ENCODE measurements around the gene NOMO2. TPM values are rescaled to one million over a fixed set of nuclear protein-coding genes. Genes with fewer than 3 reads are reported as not detected.
A peak's percentile ranks its signal among the peaks of the same experiment; 100 is the strongest.
"Not testable (repeated sequence)": the region's sequence is repeated elsewhere in the genome, so short reads cannot be mapped to it uniquely, and the experiment has no call there.

NOMO2 gene
- total RNA-seq, 1 donor from 2014 or later, result 74.4 TPM

GRCh38 chr16:18521445-18522181 is 40.3 kb downstream of the NOMO2 start:
- ATAC-seq, result not testable (repeated sequence)

- ATAC-seq, result not testable (repeated sequence)
Observed at GRCh38 chr16:18518536-18519283, 43.2 kb downstream of the NOMO2 start.

DNA sequence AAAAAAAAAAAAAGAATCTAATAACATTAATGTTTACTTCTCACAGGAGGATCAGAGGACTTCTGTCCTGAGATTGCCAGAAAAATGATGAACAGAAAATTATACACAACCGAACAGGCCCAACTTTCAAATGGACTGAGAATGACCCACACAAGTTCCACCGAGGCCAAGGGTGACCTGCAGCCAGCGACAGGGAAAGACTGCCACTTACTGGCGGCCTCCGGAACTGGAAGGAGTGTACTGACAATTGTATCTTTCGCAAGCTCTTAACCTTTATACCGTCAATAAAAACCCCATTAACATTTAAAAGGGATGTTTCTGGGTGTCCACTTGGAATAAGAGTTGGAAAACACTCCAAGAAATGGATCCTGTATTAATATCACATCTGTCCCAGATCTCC is 63.5 kb downstream of the NOMO2 start:
- ATAC-seq, result peak; percentile 56

GRCh38 chr16:18497032-18497431 is 64.9 kb downstream of the NOMO2 start:
- peak; percentile 73 for ATAC-seq

- ATAC-seq, result not testable (repeated sequence)
Observed at GRCh38 chr16:18492118-18492897, 69.6 kb downstream of the NOMO2 start.

GRCh38 chr16:18436025-18436424 is 125.9 kb downstream of the NOMO2 start:
- not testable (repeated sequence) for ATAC-seq

- peak; percentile 52 for ATAC-seq
Observed at GRCh38 chr16:18415827-18416226, 146.1 kb downstream of the NOMO2 start.

- ATAC-seq, result not testable (repeated sequence)
Observed at GRCh38 chr16:18409532-18410293, 152.2 kb downstream of the NOMO2 start.

DNA sequence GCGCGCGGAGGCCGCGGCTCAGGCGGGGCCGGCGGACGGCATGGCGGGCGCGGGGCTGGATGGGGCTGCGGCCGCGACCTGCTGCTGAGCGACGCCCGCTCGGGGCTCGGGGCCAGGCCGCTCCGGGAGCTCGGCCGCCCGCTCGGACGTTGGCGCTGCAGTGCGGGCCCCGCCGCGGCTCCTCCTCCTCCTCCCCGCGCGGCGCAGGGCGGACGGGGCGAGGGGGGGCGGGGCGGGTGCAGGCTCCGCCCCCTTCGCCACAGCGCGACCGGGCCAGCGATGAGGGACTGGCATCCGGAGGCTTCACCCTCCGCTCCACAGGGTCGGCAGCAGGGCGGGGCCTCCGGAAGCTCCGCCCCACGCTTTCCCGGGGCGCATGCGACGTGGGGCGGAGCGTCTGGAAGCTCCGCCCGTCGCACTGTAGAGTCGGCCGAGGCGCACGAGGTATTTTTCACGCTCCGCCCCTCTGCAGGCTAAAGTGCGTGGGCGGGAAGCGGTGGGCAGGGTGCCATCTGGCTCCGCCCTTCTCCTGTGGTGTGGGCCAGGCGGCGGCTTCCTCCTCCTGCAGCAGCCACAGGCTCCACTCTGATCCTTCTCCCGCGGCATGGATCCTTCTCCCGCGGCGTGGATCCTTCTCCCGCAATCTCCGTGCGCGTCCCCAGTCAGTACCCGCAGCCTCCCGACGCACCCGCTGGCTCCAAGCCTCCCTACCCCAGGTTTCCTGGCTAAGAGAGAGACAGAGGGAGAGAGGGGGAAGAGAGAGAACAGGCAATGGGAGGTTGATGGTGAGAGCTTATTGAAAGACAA is 159.8 kb downstream of the NOMO2 start:
- peak; percentile 88 for ATAC-seq

GRCh38 chr16:18401159-18401558 is 160.7 kb downstream of the NOMO2 start:
- ATAC-seq, result not testable (repeated sequence)

- not testable (repeated sequence) for ATAC-seq
Observed at GRCh38 chr16:18394363-18394762, 167.5 kb downstream of the NOMO2 start.

- peak; percentile 27 for ATAC-seq
Observed at GRCh38 chr16:18387767-18388166, 174.1 kb downstream of the NOMO2 start.

- ATAC-seq, result peak; percentile 46
Observed at GRCh38 chr16:18386517-18386916, 175.4 kb downstream of the NOMO2 start.

- peak; percentile 55 for ATAC-seq
Observed at GRCh38 chr16:18385285-18385684, 176.6 kb downstream of the NOMO2 start.

DNA sequence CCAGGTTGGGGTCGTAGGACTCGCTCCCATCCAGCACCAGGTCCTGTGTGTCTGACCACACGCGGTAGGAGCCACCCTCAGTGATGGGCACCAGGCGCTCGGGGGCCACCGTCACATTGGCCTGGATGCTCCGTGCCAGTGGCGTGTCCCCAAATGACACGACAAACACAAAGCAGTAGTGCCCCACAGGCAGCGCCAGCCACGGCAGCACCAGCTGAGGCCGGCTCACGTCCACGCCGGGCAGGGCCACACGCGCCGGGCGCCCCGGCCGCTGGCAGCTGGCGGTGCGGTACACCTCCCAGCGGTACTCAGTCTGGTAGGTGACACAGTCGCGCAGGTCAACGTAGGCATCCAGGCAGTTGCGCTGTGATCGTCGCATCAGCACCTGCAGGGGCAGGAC is 177.0 kb downstream of the NOMO2 start:
- ATAC-seq, result peak; percentile 19

DNA sequence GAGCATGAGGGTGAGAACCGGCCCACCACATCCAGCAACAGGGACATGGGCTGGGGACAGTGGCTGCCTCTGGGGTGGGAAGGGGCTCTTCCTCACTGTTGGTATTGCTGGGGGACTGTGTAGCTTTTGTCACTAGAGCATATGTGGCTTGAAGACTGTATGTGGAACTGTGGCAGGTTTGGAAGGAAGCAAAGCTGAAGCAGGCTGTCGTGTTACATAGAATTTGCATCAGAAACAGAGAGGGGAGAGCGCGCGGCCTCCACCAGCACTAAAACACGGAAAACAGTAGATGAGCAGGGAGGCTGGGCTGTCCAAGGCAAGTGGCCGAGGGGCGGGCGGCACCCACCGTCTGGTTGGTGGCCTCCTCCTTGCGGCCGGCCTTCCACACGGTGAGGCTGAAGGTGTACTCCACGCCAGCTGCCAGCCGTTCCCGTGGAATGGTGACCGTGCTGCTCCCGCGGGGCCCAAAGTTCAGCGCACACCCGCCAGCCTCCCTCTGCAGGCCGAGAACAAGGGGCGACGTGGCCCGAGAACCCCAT is 177.7 kb downstream of the NOMO2 start:
- ATAC-seq, result peak; percentile 26

- ATAC-seq, result not testable (repeated sequence)
Observed at GRCh38 chr16:18382696-18383095, 179.2 kb downstream of the NOMO2 start.

All from esophagus mucosa (tissue), 1 donor.